Natural killer cell (primary cell): ENCODE results near the gene AKR1C3. TPM values are rescaled to one million over a fixed set of nuclear protein-coding genes. Genes with fewer than 3 reads are reported as not detected.

Experiments used
- ATAC-seq, 3 donors: fragments of 150-1000 bp in 2 of 3; fragments of 200-7000 bp in 1 of 3; cut with Tn5 transposase; 1 replicate in 1 of 3; 2 replicates in 2 of 3; pipeline ENCODE4 v1.10.0; 2021; ENCODE audit warnings: mild to moderate bottlenecking in 2 of 3, moderate library complexity in 2 of 3
- DNase-seq, 2 donors: peaks; one replicate each; pipeline versions ENCODE4 v3.0.0 to v3.0.0-alpha.2; 2013 to 2021; ENCODE audit warnings: mixed read lengths in 1 of 2
- H3K27ac ChIP-seq: one replicate; pipeline ENCODE4 v1.5.1; 2013; ENCODE audit warnings: mild to moderate bottlenecking, low read length
- H3K27me3 ChIP-seq: one replicate; pipeline ENCODE4 v1.6.1; 2013; ENCODE audit warnings: low read length; ENCODE audit not compliant: control insufficient read depth, insufficient read depth
- H3K36me3 ChIP-seq: one replicate; pipeline ENCODE4 v1.6.1; 2013; ENCODE audit warnings: low read length; ENCODE audit not compliant: control insufficient read depth, insufficient read depth
- H3K4me1 ChIP-seq: one replicate; pipeline ENCODE4 v1.6.1; 2013; ENCODE audit warnings: low read length; ENCODE audit not compliant: control insufficient read depth, insufficient read depth
- H3K4me3 ChIP-seq: one replicate; pipeline ENCODE4 v1.5.1; 2013; ENCODE audit warnings: low read length
- H3K9me3 ChIP-seq: one replicate; pipeline ENCODE4 v1.6.1; 2013; ENCODE audit warnings: low read length; ENCODE audit not compliant: control insufficient read depth, insufficient read depth
- H3K27ac Mint-ChIP-seq, 2 donors: one replicate each; pipeline ENCODE4 v1.8.0; 2022; ENCODE audit warnings: mild to moderate bottlenecking in 2 of 2, mixed read lengths in 2 of 2, moderate library complexity in 1 of 2
- H3K27me3 Mint-ChIP-seq, 2 donors: one replicate each; pipeline ENCODE4 v1.8.0; 2022; ENCODE audit warnings: low read depth in 2 of 2, mixed read lengths in 2 of 2
- H3K36me3 Mint-ChIP-seq: one replicate; pipeline ENCODE4 v1.8.0; 2022; ENCODE audit warnings: mixed read lengths
- H3K4me1 Mint-ChIP-seq, 2 donors: one replicate each; pipeline ENCODE4 v1.8.0; 2022; ENCODE audit warnings: mixed read lengths in 2 of 2
- H3K4me3 Mint-ChIP-seq: one replicate; pipeline ENCODE4 v1.8.0; 2022; ENCODE audit warnings: mild to moderate bottlenecking, moderate library complexity, mixed read lengths
- H3K9me3 Mint-ChIP-seq, 2 donors: one replicate each; pipeline ENCODE4 v1.8.0; 2022; ENCODE audit warnings: mixed read lengths in 2 of 2
- CTCF ChIP-seq: fragments of 200-600 bp; IDR thresholded peaks from one replicate; pipeline ENCODE4 v1.8.0; 2022; ENCODE audit warnings: antibody characterized with exemption
- WGBS: methylation state at CpG from one replicate; pipeline ENCODE4 v1.1.7; 2013; ENCODE audit warnings: missing lambda C conversion rate; ENCODE audit not compliant: insufficient coverage; 5-methylcytosine and 5-hydroxymethylcytosine counted together
- intact Hi-C: fragments of 100-400 bp; cut with micrococcal nuclease; formaldehyde crosslinking; loops from one replicate; pipeline ENCODE4 v1.14.2; 2022
- total RNA-seq, 4 donors: library from RNA; stranded (reverse); fragments of 120-200 nt in 1 of 4; gene quantifications; one replicate each; pipeline versions ENCODE4 v1.2.3 to v1.2.4, GENCODE V29; 2013 to 2022

AKR1C3 gene
- total RNA-seq, 3 donors from 2014 or later (not counting 1 experiment from before 2014, with no cell fraction given): 77.5 to 140 (median 137) TPM

GRCh38 chr10:5064656-5065055, 29.6 kb upstream of the AKR1C3 start:
- Mint-ChIP-seq H3K27me3 (peaks cover 0 to 3% of the 10 kb centered on the region in 2 donors), H3K4me1 (no peaks in the 10 kb centered on the region), H3K4me3 (no peak overlapping the region), H3K36me3 (no peaks in the 10 kb centered on the region), H3K27ac (no peak overlapping the region), H3K9me3 (no peaks in the 10 kb centered on the region)
- intact Hi-C loops: no loop called here
- DNase-seq: no peak
- Histone ChIP-seq H3K27me3 (no peaks in the 10 kb centered on the region), H3K27ac (no peak overlapping the region), H3K36me3 (no peaks in the 10 kb centered on the region), H3K4me3 (no peak overlapping the region), H3K9me3 (no peaks in the 10 kb centered on the region), H3K4me1 (no peaks in the 10 kb centered on the region)
- WGBS: no CpG with 5 or more reads among the region's 1 CpG
- no peak for ATAC-seq
- TF ChIP-seq CTCF: no peak

DNA sequence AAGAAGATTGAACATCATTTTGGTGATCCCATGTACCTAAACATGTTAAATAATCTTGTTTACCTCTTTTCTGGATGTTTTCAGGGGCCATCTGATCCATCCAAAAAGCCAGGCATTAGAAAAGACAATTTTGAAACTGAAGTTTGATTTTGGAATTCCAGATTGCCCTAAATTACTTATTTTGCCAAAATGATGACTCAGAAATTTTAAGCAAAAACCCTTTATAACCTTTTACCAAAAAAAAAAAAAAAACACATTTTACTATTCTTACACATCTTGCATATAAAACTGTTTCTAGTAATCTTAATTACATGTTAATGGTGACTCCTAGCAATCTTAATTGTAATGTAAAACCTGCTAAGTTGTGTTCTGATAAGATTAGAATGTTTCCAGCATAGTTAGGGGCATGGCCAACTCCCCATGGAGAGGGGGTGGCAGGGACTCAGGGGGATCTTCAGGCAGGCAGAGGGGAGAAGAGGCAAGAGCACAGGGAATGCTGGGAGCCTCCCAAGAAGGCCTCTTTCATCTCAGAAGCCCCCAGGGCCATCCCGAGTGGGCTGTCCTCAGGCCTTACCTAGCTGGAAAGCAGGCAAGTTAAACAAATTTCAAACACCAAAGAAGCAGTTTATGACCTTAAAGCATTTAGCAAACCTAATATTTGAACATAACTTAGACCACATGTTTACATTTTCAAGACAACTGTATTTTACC, 25.8 kb upstream of the AKR1C3 start:
- DNase-seq: no peak
- TF ChIP-seq CTCF: no peak
- Histone ChIP-seq H3K9me3 (no peaks in the 10 kb centered on the region), H3K4me1 (no peaks in the 10 kb centered on the region), H3K4me3 (no peak overlapping the region), H3K27ac (no peak overlapping the region), H3K36me3 (no peaks in the 10 kb centered on the region), H3K27me3 (no peaks in the 10 kb centered on the region)
- intact Hi-C loops: no loop called here
- WGBS: 88% methylated on average over 1 of the region's 1 CpG
- Mint-ChIP-seq H3K9me3 (no peaks in the 10 kb centered on the region), H3K36me3 (no peaks in the 10 kb centered on the region), H3K27me3 (no peaks in the 10 kb centered on the region), H3K4me1 (no peaks in the 10 kb centered on the region), H3K4me3 (no peak overlapping the region), H3K27ac (no peak overlapping the region)
- ATAC-seq: no peak

GRCh38 chr10:5070648-5071410, 23.4 kb upstream of the AKR1C3 start:
- DNase-seq (no peak), ATAC-seq (no peak)
- no peak overlapping the region for H3K4me3 Mint-ChIP-seq
- Histone ChIP-seq H3K4me3 (no peak overlapping the region), H3K27ac (no peak overlapping the region), H3K36me3 (no peaks in the 10 kb centered on the region), H3K4me1 (no peaks in the 10 kb centered on the region), H3K27me3 (no peaks in the 10 kb centered on the region), H3K9me3 (no peaks in the 10 kb centered on the region)
- no peak for TF ChIP-seq CTCF
- H3K27me3 Mint-ChIP-seq: no peaks in the 10 kb centered on the region
- intact Hi-C loops: no loop called here
- no peak overlapping the region for H3K27ac Mint-ChIP-seq
- H3K36me3 Mint-ChIP-seq: no peaks in the 10 kb centered on the region
- H3K9me3 Mint-ChIP-seq: no peaks in the 10 kb centered on the region
- H3K4me1 Mint-ChIP-seq: no peaks in the 10 kb centered on the region
